MM.1S (cell line): ENCODE data around the gene ENTPD2.

Experiments
- EZH2 ChIP-seq: fragments of 300-600 bp; sonication (generic); optimal IDR thresholded peaks from 2 replicates; pipeline ENCODE3; 2017; ENCODE audit warnings: low read depth, mild to moderate bottlenecking, antibody characterized with exemption, low read length, mixed read lengths
- TF ChIP-seq, protein P1 (sequence below): fragments of 300-600 bp; sonication (generic); IDR thresholded peaks from 2 replicates; pipeline ENCODE4 v1.5.1; 2016; ENCODE audit warnings: antibody characterized with exemption, low read length, mixed read lengths

DNA sequence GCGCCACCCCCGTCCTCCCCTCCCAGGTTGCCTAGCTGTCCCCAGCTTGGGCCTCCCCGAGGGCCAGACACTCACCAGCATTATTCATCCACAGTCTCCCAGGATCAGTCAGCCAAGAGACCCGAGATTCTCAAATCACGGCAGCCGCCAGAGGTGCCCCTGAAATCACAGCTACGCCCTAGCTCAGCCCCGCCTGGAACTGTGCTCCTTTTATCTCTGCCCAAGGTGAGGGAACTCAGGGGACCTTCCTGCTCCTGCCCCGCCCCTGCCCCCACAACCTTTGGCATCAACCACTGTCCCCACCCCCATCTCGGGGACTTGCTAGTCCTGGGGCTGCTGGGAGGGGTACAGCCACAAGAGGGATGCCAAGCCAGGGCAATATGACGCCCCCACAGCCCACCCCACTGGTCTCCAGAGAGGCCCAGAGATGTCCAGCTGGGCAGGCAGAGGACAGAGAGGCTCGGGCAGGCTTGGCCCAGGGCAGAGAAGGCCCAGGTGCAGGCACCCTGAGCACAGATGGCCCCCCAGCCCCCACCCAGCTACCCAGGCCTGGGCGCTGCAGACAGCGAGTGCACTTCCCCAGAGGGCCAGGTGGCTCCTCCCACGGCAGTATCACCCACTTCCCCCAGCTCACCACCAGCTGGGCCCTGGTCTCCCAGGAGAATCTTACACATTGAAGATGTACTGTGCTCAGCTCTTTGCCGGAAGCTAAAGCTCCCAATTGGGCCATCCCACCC lies 21.8 kb downstream of the ENTPD2 start, which contains the start of gene FUT7:
- TF ChIP-seq EZH2: no peak
- TF ChIP-seq, protein P1, sequence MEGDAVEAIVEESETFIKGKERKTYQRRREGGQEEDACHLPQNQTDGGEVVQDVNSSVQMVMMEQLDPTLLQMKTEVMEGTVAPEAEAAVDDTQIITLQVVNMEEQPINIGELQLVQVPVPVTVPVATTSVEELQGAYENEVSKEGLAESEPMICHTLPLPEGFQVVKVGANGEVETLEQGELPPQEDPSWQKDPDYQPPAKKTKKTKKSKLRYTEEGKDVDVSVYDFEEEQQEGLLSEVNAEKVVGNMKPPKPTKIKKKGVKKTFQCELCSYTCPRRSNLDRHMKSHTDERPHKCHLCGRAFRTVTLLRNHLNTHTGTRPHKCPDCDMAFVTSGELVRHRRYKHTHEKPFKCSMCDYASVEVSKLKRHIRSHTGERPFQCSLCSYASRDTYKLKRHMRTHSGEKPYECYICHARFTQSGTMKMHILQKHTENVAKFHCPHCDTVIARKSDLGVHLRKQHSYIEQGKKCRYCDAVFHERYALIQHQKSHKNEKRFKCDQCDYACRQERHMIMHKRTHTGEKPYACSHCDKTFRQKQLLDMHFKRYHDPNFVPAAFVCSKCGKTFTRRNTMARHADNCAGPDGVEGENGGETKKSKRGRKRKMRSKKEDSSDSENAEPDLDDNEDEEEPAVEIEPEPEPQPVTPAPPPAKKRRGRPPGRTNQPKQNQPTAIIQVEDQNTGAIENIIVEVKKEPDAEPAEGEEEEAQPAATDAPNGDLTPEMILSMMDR: no peak
